Raji (cell line): ENCODE measurements around the gene PAQR9.

Experiments used
- POLR2A ChIP-seq: IDR thresholded peaks from 2 replicates; pipeline ENCODE4 v1.6.1; 2011; ENCODE audit warnings: low read depth, low read length, control low read depth; ENCODE audit not compliant: insufficient read depth

PAQR9 gene

DNA sequence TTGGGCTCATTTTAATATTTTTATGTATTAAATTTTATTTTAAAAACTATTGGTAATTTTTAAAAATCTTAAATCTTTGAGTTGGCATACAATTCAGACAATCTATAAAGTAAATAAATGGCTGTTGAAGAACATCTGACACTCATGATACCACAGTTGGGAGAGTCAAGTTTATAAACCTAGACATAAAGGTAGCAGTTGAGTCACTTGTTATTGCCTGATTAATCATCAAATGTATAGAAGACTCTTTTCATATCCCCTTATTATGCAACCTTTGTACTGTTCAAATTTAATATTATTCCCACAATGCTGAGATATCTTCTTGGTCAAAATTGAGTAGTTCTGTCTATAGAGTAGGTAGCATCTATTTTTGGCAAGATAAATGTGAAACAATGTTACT lies 19.6 kb downstream of the PAQR9 start:
- TF ChIP-seq POLR2A, result no peak

DNA sequence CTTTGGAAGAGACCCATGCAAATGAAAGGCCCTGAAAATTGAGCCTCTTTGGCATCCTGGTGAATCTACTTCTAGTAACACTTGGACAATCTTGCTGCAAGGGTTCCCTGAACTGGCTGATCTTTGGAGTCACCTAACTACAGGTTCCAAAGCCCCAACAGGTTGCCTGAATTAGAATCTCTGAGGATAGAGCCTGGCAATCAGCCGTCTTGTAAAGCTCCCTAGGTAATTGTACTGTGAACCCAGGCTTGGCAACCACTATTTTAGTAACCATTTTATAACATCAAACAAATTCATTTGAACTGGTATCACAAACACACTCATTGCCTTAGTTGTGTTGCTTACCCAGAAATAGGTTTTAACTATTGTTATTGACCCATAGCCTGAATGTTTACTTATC lies 20.1 kb downstream of the PAQR9 start:
- TF ChIP-seq POLR2A, result no peak

DNA sequence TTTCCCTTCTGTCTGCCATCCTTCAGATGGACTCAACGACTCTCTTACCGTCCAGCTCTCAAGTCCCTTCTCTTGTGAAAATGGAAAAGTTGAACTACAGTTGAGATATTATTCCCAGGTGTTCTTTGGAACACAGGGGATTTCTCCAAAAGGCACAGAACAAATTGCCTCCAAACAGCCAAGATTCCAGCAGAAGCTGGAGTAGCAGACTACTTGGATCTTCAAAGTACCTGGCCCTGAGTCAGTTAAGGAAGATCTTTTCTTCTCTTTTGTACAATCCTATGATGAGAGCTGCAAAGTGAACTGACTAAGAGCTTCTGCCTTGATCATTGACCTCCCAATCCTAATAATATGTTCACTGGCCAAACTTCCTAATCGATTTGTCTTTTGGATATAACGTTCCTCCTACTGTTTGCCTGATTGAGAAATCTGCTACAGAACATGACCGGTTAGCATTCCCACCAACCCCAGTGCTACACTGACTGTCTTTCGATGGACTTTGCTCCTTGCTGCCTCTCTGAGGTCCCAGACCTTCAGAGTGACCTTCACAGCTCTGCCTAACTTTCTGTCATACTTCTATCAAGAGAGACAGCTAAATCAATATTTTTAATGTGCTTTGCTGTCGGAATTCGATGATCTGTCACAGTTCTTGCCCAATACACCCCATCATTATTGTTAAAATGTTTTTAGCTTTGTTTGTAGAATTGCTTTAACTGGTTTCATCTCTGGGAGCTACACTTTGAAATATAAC lies 21.9 kb downstream of the PAQR9 start:
- no peak for TF ChIP-seq POLR2A

- TF ChIP-seq POLR2A, result no peak
Observed at GRCh38 chr3:142940472-142940871, 23.0 kb downstream of the PAQR9 start.

DNA sequence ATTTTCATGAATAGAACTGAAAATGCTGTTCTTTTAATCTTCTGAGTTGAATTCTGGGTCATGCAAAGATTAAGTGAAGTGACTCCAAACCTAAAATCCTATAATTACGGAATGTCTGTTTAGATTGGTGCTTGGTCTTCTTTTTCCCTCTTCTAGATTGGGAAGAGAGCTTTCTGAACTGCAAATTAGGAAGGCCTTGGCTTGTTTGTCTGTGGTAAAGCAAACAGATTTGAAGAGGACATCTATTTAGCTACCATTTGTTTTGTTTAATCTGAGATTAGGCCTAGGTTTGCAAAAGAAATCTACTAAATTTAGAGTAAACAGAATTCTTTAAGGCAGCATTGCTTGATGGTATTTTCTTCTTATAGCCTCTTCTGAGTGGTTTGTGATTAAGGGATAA lies 23.5 kb downstream of the PAQR9 start:
- TF ChIP-seq POLR2A, result no peak

GRCh38 chr3:142935963-142936362 lies 27.5 kb downstream of the PAQR9 start:
- TF ChIP-seq POLR2A, result no peak

GRCh38 chr3:142934887-142935269 lies 28.6 kb downstream of the PAQR9 start:
- TF ChIP-seq POLR2A, result no peak

DNA sequence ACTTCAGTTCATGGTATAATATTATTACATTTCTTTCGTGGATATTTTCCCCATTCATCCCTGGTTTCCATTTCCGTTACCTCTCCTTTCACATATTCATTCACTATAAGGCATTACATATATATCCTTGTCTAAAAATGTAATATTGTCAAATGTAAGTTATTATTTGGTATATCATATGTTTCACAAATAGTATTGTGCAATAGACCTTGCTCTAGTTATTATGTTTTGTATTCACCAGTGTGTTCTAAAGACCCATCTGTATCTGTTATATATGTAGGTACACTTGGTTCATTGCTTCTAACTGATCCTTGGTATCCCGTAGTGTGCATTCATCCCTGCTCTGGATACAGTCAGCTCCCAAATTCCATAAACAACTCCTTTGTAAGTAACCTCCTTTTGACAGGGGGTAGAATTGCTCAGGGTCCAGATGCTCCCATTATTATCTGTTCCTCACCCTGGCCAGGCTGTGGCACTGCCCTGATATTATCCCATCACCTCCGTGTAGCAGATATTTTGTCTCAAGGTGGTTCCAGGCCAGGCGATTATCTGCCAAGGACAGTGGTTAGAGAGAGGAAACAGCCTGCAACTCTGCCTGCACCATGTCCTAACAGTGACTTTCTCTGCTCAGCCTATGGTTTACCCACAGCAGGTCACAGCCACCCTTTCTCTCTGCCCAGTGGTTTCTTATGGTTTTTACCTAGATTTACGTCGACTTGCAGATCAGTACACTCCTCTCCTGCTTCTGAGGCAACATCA lies 29.2 kb downstream of the PAQR9 start:
- TF ChIP-seq POLR2A, result no peak

- TF ChIP-seq POLR2A, result no peak
Observed at GRCh38 chr3:142931222-142931621, 32.3 kb downstream of the PAQR9 start.

DNA sequence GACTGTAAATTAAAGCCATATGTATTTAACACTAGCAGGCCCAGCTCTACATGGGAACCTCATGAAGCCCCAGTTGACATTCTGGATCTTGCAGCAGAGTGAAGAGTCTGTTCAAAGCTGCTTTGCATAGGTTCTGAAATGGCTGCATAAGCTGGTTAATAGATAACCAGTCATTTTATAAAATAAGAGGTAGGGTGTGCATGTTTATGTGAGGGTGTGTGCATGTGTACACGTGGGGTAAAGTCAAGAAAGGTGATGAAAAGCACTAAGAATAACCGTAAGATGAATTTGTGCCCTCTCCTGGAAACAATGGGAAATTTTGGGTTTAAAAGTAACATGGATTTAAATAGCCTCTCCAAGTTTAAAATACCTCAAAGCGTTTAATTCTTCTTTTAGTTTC lies 33.0 kb downstream of the PAQR9 start:
- no peak for TF ChIP-seq POLR2A

DNA sequence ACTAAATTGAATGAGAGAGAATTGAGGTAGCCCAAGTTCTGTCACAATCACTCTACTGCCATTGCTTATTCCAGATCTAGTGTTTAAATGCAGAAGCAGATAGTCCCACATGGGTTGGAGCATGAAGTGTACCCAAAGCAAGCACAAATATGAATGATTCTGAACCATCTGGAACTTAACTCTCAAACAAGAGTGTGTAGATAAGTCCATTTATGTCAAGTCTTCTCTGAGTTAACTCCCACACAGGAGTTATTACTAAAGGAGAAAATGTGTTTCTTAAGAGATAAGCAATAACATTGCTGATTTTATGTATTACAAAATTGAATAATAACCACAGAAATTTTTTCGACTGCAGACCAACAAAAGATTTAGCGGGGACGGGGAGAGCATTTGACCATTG lies 33.6 kb downstream of the PAQR9 start:
- no peak for TF ChIP-seq POLR2A

DNA sequence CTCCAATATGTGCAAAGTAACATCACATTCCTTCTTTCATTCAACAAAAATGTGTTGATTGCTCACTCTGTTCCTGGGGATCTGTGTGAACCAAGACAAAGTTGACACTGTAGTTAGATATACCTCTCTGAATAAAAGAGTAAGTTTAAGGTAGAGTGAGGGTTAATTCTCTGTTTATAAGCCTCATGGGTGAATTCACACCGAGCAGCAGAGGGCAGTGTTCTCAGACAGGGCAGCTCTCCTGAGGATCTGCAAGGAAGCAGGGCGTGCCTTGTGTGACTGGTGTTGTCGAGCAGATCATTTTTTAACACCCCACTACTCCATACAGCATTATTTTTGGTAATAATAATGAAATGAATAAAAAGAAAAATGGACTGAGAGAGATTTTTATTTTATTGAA lies 34.4 kb downstream of the PAQR9 start:
- no peak for TF ChIP-seq POLR2A

DNA sequence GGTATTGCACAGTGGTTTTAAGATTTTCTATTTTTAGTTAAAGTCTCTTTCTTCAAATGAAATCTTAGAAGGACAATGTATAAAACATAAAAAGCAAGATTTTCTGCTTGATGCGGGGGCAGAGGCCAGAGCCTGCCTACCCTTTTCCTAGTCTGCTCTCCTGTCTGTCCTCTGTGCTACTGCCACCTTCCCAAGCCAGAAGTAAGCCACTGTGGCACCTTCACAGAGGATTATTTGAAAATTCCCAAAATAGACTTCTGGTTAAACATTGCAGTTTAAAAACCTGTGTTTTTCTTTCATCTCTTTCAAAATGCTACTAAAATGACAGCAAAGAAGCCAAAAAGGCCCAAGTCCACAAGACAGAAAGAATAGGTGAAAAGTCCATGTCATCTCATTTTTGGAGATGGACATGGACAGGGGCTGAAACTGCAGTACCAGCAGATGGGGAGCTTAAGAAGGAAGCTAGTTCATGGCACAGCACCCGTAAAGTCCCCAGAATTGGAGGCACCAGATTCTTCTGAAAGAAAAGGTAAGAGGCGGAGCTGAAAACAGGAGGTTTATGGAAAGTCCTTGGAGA lies 37.0 kb downstream of the PAQR9 start:
- TF ChIP-seq POLR2A, result no peak

GRCh38 chr3:142925140-142925539 lies 38.3 kb downstream of the PAQR9 start:
- TF ChIP-seq POLR2A, result no peak

GRCh38 chr3:142923694-142924093 lies 39.8 kb downstream of the PAQR9 start:
- TF ChIP-seq POLR2A, result no peak

DNA sequence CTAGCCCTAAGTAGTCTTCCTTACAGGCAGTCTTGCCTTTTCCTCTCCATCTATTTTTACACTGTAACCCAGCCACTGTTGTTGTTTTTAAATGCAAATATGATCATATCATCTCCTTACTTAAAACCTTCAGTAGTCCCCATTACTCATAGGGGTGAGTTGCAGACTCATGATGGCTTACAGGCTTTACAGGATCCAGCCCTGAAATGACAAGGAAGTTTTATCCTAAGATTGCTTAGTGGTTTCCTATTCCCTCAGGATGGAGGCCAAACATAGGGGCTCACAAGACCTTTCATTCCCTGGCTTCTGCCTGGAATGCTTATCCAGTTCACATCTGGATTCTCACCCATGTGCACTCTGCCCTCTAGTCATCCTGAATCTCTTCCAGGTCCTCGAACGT lies 46.9 kb downstream of the PAQR9 start:
- no peak for TF ChIP-seq POLR2A

DNA sequence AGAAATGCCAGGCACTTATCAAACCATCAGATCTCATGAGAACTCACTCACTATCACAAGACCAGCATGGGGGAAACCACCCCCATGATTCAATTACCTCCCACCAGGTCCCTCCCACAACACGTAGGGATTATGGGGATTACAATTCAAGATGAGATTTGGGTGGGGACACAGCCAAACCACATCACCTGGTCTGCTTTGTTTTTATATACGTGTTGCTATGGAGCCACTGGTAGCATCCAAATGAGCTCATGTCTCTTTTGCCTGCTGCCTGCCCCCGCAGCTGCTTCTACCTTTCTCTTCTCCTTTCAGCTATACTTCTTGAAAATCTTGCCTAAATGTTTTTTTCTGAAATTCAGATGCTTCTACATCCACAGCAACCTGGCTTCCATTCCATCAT lies 47.8 kb downstream of the PAQR9 start:
- TF ChIP-seq POLR2A, result no peak

DNA sequence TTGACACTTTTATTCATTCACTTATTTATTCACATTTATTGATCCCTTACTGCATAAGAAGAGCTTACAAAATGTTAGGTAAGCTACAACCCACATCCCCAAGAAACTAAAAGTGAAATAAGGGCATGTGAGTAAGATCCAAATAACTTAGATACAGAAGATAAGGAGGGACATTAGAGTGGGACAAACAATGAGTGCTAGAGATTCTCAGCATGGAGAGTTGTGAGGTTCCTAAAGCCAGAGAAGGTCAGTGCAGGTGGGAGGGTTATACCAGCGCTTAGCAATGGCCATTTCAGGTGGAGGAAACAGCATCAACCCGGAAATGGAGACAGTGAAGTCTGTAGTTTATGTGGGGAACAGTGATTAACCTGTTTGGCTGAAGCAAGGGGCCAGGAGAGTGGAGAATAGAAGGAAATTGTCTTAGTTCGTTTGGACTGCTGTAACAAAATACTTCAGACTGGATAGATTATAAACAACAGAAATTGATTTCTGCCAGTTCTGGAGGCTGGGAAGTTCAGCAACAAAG lies 49.1 kb downstream of the PAQR9 start:
- no peak for TF ChIP-seq POLR2A
